Astrocyte (in vitro differentiated cells and primary cell): ENCODE measurements around the gene RPS6KA2. TPM values are rescaled to one million over a fixed set of nuclear protein-coding genes. Genes with fewer than 3 reads are reported as not detected.

Experiments used
- DNase-seq: peaks from one replicate; pipeline ENCODE4 v3.0.0-alpha.2; 2010; ENCODE audit warnings: low read depth
- FAIRE-seq: peaks from 2 replicates; lab custom pipeline; 2011; peaks lifted over from hg19 to GRCh38; lab: Jason Lieb, UNC
- H2AFZ ChIP-seq: 2 replicates; pipeline ENCODE4 v1.6.0; 2012; ENCODE audit warnings: low read depth, low read length, inconsistent platforms
- H3K27ac ChIP-seq: 2 replicates; pipeline ENCODE4 v1.5.1; 2011; ENCODE audit warnings: low read depth, low read length, inconsistent platforms
- H3K27me3 ChIP-seq: 2 replicates; pipeline ENCODE4 v1.6.0; 2011; ENCODE audit warnings: low read length, inconsistent platforms; ENCODE audit not compliant: insufficient read depth
- H3K36me3 ChIP-seq: 2 replicates; pipeline ENCODE4 v1.5.1; 2011; ENCODE audit warnings: low read length, inconsistent platforms; ENCODE audit not compliant: insufficient read depth
- H3K4me1 ChIP-seq: 2 replicates; pipeline ENCODE4 v1.5.1; 2011; ENCODE audit warnings: low read length, inconsistent platforms; ENCODE audit not compliant: insufficient read depth
- H3K4me2 ChIP-seq: 2 replicates; pipeline ENCODE4 v1.6.0; 2012; ENCODE audit warnings: low read length, inconsistent platforms
- H3K4me3 ChIP-seq: 2 replicates; pipeline ENCODE4 v1.5.1; 2011; ENCODE audit warnings: low read depth, mild to moderate bottlenecking, low read length, inconsistent platforms; ENCODE audit not compliant: insufficient read depth
- H3K79me2 ChIP-seq: 2 replicates; pipeline ENCODE4 v1.6.0; 2012; ENCODE audit warnings: mild to moderate bottlenecking, low read length, inconsistent platforms; ENCODE audit not compliant: insufficient read depth
- H3K9ac ChIP-seq: 2 replicates; pipeline ENCODE4 v1.6.0; 2012; ENCODE audit warnings: mild to moderate bottlenecking, low read length, inconsistent platforms
- H3K9me3 ChIP-seq: 2 replicates; pipeline ENCODE4 v1.5.1; 2012; ENCODE audit warnings: low read depth, mild to moderate bottlenecking, low read length, inconsistent platforms; ENCODE audit not compliant: insufficient read depth
- H4K20me1 ChIP-seq: 2 replicates; pipeline ENCODE4 v1.6.0; 2012; ENCODE audit warnings: low read length, inconsistent platforms; ENCODE audit not compliant: insufficient read depth
- H3K27ac Mint-ChIP-seq: one replicate; pipeline ENCODE4 v1.8.0; 2021; ENCODE audit warnings: mild to moderate bottlenecking, mixed read lengths; ENCODE audit not compliant: unreplicated experiment
- H3K27me3 Mint-ChIP-seq: one replicate; pipeline ENCODE4 v1.8.0; 2021; ENCODE audit warnings: low read depth, mixed read lengths; ENCODE audit not compliant: unreplicated experiment
- H3K36me3 Mint-ChIP-seq: one replicate; pipeline ENCODE4 v1.8.0; 2021; ENCODE audit warnings: low read depth, mixed read lengths; ENCODE audit not compliant: unreplicated experiment
- H3K4me1 Mint-ChIP-seq: one replicate; pipeline ENCODE4 v1.8.0; 2021; ENCODE audit warnings: low read depth, mixed read lengths; ENCODE audit not compliant: unreplicated experiment
- H3K4me3 Mint-ChIP-seq: one replicate; pipeline ENCODE4 v1.8.0; 2021; ENCODE audit warnings: mild to moderate bottlenecking, moderate library complexity, mixed read lengths; ENCODE audit not compliant: unreplicated experiment
- H3K9me3 Mint-ChIP-seq: one replicate; pipeline ENCODE4 v1.8.0; 2021; ENCODE audit warnings: mild to moderate bottlenecking, mixed read lengths; ENCODE audit not compliant: unreplicated experiment
- EZH2 ChIP-seq: IDR thresholded peaks from 2 replicates; pipeline ENCODE4 v1.6.1; 2012; ENCODE audit warnings: mild to moderate bottlenecking, low read length, inconsistent platforms; ENCODE audit not compliant: insufficient read depth
- total RNA-seq: library from RNA; stranded (reverse); gene quantifications from 2 replicates; pipeline ENCODE4 v1.2.1, GENCODE V29; 2021
- TF ChIP-seq, protein P1 (sequence below): IDR thresholded peaks from 2 replicates; pipeline ENCODE4 v1.5.1; 2011; ENCODE audit warnings: low read depth, mild to moderate bottlenecking, inconsistent platforms, low read length, moderate library complexity; ENCODE audit not compliant: insufficient read depth

The RPS6KA2 gene
- total RNA-seq, 1 donor from 2014 or later, result 33.5 TPM

DNA sequence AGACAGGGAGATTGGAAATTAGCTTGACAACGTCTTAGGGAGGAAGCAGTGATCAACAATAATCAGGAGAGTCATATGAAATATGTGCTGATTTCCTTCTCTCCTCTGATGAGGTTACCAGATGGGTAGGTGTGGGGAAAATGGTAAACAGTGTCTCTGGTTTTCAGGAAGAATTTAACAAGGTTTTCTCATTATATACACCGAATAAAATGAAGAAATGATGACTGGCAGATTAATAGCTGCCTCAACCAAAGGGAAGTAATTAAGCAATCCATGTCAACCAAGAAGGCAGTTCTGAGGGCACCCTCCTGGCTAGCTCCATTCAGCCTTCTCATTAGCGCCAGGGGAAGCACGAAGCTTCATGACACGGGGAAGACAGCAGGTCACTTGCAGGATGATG, 27.8 kb downstream of the RPS6KA2 start:
- peaks cover 54% of the 10 kb centered on the region for H3K79me2 ChIP-seq
- peaks cover 4% of the 10 kb centered on the region for H3K9me3 ChIP-seq

DNA sequence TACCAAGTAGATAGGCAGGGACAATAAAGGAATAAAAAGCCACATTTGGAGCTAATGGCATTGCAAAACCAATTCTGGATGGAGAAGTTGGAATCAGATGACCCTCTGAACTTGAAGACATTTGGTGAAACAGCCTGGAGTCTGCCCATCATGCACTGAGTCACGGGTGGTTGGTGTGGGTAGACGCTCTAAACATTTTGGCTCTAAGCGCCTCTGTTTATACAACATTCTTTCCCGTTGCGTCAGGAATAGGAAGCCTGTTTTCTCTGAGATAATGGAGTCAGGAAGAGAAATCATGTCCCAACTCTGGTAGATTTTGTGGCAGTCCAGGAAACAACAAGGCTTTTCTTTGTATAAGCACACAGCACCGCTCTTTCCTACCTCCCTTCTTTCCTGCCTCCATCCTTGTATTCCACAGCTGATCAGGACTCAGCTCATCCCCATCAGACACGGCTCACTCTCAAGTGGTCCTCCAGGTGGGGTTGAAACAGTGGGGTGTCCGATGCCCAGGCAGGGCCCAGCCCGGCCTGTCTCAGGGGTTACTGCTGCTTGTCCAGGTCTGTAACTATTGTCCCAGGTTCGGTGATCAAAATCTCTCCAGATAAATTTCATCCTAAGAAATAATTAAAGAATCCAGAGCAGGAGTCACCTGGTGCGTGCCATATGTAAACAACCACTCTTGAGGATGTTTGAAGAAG, 28.5 kb downstream of the RPS6KA2 start:
- Histone ChIP-seq H3K4me2 (peak overlapping the region; percentile 66), H3K4me1 (peaks cover 62% of the 10 kb centered on the region), H3K4me3 (no peak overlapping the region), H2AFZ (peak overlapping the region; percentile 58), H3K36me3 (no peaks in the 10 kb centered on the region), H3K27ac (peak overlapping the region; percentile 98), H3K79me2 (peaks cover 57% of the 10 kb centered on the region), H3K27me3 (no peaks in the 10 kb centered on the region), H3K9me3 (peaks cover 4% of the 10 kb centered on the region), H4K20me1 (no peaks in the 10 kb centered on the region), H3K9ac (peak overlapping the region; percentile 78)
- TF ChIP-seq, protein P1, sequence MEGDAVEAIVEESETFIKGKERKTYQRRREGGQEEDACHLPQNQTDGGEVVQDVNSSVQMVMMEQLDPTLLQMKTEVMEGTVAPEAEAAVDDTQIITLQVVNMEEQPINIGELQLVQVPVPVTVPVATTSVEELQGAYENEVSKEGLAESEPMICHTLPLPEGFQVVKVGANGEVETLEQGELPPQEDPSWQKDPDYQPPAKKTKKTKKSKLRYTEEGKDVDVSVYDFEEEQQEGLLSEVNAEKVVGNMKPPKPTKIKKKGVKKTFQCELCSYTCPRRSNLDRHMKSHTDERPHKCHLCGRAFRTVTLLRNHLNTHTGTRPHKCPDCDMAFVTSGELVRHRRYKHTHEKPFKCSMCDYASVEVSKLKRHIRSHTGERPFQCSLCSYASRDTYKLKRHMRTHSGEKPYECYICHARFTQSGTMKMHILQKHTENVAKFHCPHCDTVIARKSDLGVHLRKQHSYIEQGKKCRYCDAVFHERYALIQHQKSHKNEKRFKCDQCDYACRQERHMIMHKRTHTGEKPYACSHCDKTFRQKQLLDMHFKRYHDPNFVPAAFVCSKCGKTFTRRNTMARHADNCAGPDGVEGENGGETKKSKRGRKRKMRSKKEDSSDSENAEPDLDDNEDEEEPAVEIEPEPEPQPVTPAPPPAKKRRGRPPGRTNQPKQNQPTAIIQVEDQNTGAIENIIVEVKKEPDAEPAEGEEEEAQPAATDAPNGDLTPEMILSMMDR, result no peak
- TF ChIP-seq EZH2, result no peak
- H3K36me3 Mint-ChIP-seq, result peaks cover 18% of the 10 kb centered on the region
- peaks cover 58% of the 10 kb centered on the region for H3K4me1 Mint-ChIP-seq
- H3K27ac Mint-ChIP-seq, result peak overlapping the region; percentile 95
- peak; percentile 99 for FAIRE-seq
- peak; percentile 96 for DNase-seq
- no peak overlapping the region for H3K4me3 Mint-ChIP-seq
- no peaks in the 10 kb centered on the region for H3K9me3 Mint-ChIP-seq
- H3K27me3 Mint-ChIP-seq, result no peaks in the 10 kb centered on the region

More for the DNA sequence above, 27.8 kb downstream of the RPS6KA2 start:
- H3K9me3 Mint-ChIP-seq, result no peaks in the 10 kb centered on the region
- FAIRE-seq, result no peak
- Histone ChIP-seq H3K27ac (peak overlapping the region; percentile 98), H3K4me3 (no peak overlapping the region), H3K27me3 (no peaks in the 10 kb centered on the region), H3K9ac (peak overlapping the region; percentile 78), H4K20me1 (no peaks in the 10 kb centered on the region), H3K4me1 (peaks cover 62% of the 10 kb centered on the region), H3K4me2 (peak overlapping the region; percentile 66), H2AFZ (no peak overlapping the region), H3K36me3 (no peaks in the 10 kb centered on the region)
- no peak overlapping the region for H3K4me3 Mint-ChIP-seq
- no peak for DNase-seq
- TF ChIP-seq, protein P1, result no peak
- TF ChIP-seq EZH2, result no peak
- no peaks in the 10 kb centered on the region for H3K27me3 Mint-ChIP-seq
- peak overlapping the region; percentile 95 for H3K27ac Mint-ChIP-seq
- H3K36me3 Mint-ChIP-seq, result peaks cover 20% of the 10 kb centered on the region
- H3K4me1 Mint-ChIP-seq, result peaks cover 58% of the 10 kb centered on the region
